HepG2 (cell line): Measurements from ENCODE around the gene MAP1LC3B. TPM values are rescaled to one million over a fixed set of nuclear protein-coding genes. Genes with fewer than 3 reads are reported as not detected.

Experiments used
- ATAC-seq: fragments of 200-7000 bp; cut with Tn5 transposase; 3 replicates; pipeline ENCODE4 v1.9.1; 2020; ENCODE audit warnings: mild to moderate bottlenecking, moderate library complexity
- BruUV-seq: library from RNA; stranded (reverse); fragments of 400-500 nt; replicated peaks from 2 replicates; lab custom pipeline; 2021; lab: Mats Ljungman, UMichigan
- CTCF ChIA-PET: fragments of 300-600 bp; formaldehyde crosslinking; extraction: SDS; loops from one replicate; lab custom pipeline; 2021; ENCODE audit warnings: low total read pairs, inconsistent platforms, low intra/inter-chr PET ratio; lab: Yijun Ruan, JAX
- POLR2A ChIA-PET: fragments of 350-600 bp; sonication (Branson Sonifier 250); formaldehyde crosslinking; loops from one replicate; lab custom pipeline; 2020; ENCODE audit warnings: antibody characterized with exemption, inconsistent platforms; lab: Yijun Ruan, JAX
- DNase-seq: peaks from one replicate; pipeline ENCODE4 v3.0.0-alpha.2; 2015; ENCODE audit warnings: low spot score
- FAIRE-seq: peaks from 3 replicates; lab custom pipeline; 2011; peaks lifted over from hg19 to GRCh38; lab: Jason Lieb, UNC
- H2AFZ ChIP-seq: one replicate; pipeline ENCODE4 v1.6.1; 2011; ENCODE audit warnings: low read length, inconsistent platforms
- H3K27ac ChIP-seq: fragments of 300-600 bp; 3 replicates; pipeline ENCODE4 v1.8.0; 2011; ENCODE audit warnings: mixed run types, mild to moderate bottlenecking, mixed read lengths, low read length, inconsistent platforms; ENCODE audit not compliant: insufficient read depth; ENCODE audit errors: extremely low read length
- H3K27me3 ChIP-seq, 2 experiments: fragments of 200-600 bp in 1 of 2; 2 replicates in 1 of 2; 3 replicates in 1 of 2; pipeline versions ENCODE4 v1.6.0 to v1.8.0; 2011; ENCODE audit warnings: low read length in 2 of 2, mild to moderate bottlenecking in 2 of 2, moderate library complexity in 2 of 2, inconsistent platforms in 1 of 2; ENCODE audit not compliant: insufficient read depth in 2 of 2, control insufficient read depth in 1 of 2
- H3K36me3 ChIP-seq, 2 experiments: fragments of 200-600 bp in 1 of 2; replicated peaks in 1 of 2; 2 replicates in 1 of 2; 3 replicates in 1 of 2; pipeline versions ENCODE4 v1.5.1 to v1.8.0; 2011; ENCODE audit warnings: low read length in 2 of 2, inconsistent platforms in 1 of 2; ENCODE audit not compliant: insufficient read depth in 2 of 2, control insufficient read depth in 1 of 2
- H3K4me1 ChIP-seq: 2 replicates; pipeline ENCODE4 v1.5.1; 2012; ENCODE audit warnings: low read length, inconsistent platforms; ENCODE audit not compliant: insufficient read depth
- H3K4me2 ChIP-seq: 2 replicates; pipeline ENCODE4 v1.6.0; 2011; ENCODE audit warnings: low read depth, low read length, inconsistent platforms
- H3K4me3 ChIP-seq, 3 experiments: fragments of 200-600 bp in 1 of 3; sonication (generic), shearing (Covaris generic) in 1 of 3; replicated peaks in 1 of 3; 2 replicates each; pipeline ENCODE4 v1.5.1; 2011 to 2016; ENCODE audit warnings: low read length in 3 of 3, inconsistent platforms in 2 of 3, low read depth in 2 of 3, mild to moderate bottlenecking in 2 of 3, control low read depth in 1 of 3, mixed read lengths in 1 of 3; ENCODE audit not compliant: insufficient read depth in 1 of 3
- H3K79me2 ChIP-seq: one replicate; pipeline ENCODE4 v1.6.1; 2011; ENCODE audit warnings: low read length, inconsistent platforms; ENCODE audit not compliant: insufficient read depth
- H3K9ac ChIP-seq: 2 replicates; pipeline ENCODE4 v1.6.0; 2011; ENCODE audit warnings: mild to moderate bottlenecking, low read depth, low read length, inconsistent platforms; ENCODE audit not compliant: insufficient read depth
- H3K9me3 ChIP-seq: 2 replicates; pipeline ENCODE4 v1.5.1; 2012; ENCODE audit warnings: mild to moderate bottlenecking, low read length
- H4K20me1 ChIP-seq: 2 replicates; pipeline ENCODE4 v1.6.0; 2011; ENCODE audit warnings: inconsistent platforms, mild to moderate bottlenecking, low read length, moderate library complexity; ENCODE audit not compliant: insufficient read depth
- ETV6 ChIP-seq: sonication (generic); formaldehyde crosslinking; conservative IDR thresholded peaks from 2 replicates; pipeline ENCODE4 v1.4.0; 2020; ENCODE audit warnings: missing genetic modification reagents
- NFKBIZ ChIP-seq: IDR thresholded peaks from 2 replicates; pipeline ENCODE4 v1.6.1; 2018; ENCODE audit warnings: missing genetic modification reagents, missing compliant biosample characterization
- POLR2AphosphoS2 ChIP-seq: IDR thresholded peaks from 2 replicates; pipeline ENCODE4 v1.6.1; 2011; ENCODE audit warnings: low read depth, low read length, improper control_type of control experiment
- RBM39 ChIP-seq: fragments of 200-400 bp; formaldehyde crosslinking; IDR thresholded peaks from one replicate; pipeline ENCODE4 v1.6.1; 2018; ENCODE audit warnings: antibody characterized with exemption, mild to moderate bottlenecking, low read depth, low read length; ENCODE audit not compliant: poor library complexity, severe bottlenecking
- TAF1 ChIP-seq: sonication (generic); formaldehyde crosslinking; IDR thresholded peaks from 2 replicates; pipeline ENCODE4 v1.4.0; 2020; ENCODE audit warnings: missing genetic modification reagents
- XRCC5 ChIP-seq: fragments of 200-400 bp; formaldehyde crosslinking; optimal IDR thresholded peaks from 2 replicates; pipeline ENCODE3; 2017; ENCODE audit warnings: mild to moderate bottlenecking, low read length
- WGBS: methylation state at CpG from one replicate; pipeline ENCODE4 v1.1.6; 2017; ENCODE audit warnings: low lambda C conversion rate; 5-methylcytosine and 5-hydroxymethylcytosine counted together
- in situ Hi-C: cut with HindIII; loops from 2 replicates; pipeline ENCODE4 v1.10.0; 2017; ENCODE audit warnings: low pct_unique_long_range_greater_than_20kb; ENCODE audit not compliant: extremely low pct_ligation_motif_present
- intact Hi-C: fragments of 100-400 bp; cut with micrococcal nuclease; formaldehyde crosslinking; loops from one replicate; pipeline ENCODE4 v1.10.0; 2022; ENCODE audit not compliant: unreplicated experiment
- polyA plus RNA-seq, 8 experiments: library from polyadenylated mRNA; depleted of rRNA in 3 of 8; stranded (reverse) in 7 of 8; unstranded in 1 of 8; fragments of >200 nt; fragmentation: Illumina TruSeq in 4 of 8; extraction: Trizol in 4 of 8; gene quantifications; 2 replicates each; pipeline versions ENCODE4 v1.2.1 to v1.2.3, GENCODE V29; 2011 to 2016; ENCODE audit warnings: low read depth in 4 of 8, missing spikeins in 1 of 8, mixed read lengths in 1 of 8; ENCODE audit not compliant: insufficient read depth in 1 of 8
- total RNA-seq, 5 experiments: library from RNA; depleted of rRNA; stranded (reverse); fragments of >200 nt; fragmentation: Illumina TruSeq; extraction: Trizol; gene quantifications; 2 replicates each; pipeline ENCODE4 v1.2.3, GENCODE V29; 2016; ENCODE audit warnings: low read depth in 1 of 5
- TF ChIP-seq, protein P1 (sequence below): sonication (generic); formaldehyde crosslinking; IDR thresholded peaks from 2 replicates; pipeline ENCODE4 v1.4.0; 2020; ENCODE audit warnings: missing genetic modification reagents
- TF ChIP-seq, protein P2 (sequence below): sonication (generic); formaldehyde crosslinking; IDR thresholded peaks from 2 replicates; pipeline ENCODE4 v1.4.0; 2020; ENCODE audit warnings: missing genetic modification reagents
- TF ChIP-seq, protein P3 (sequence below): sonication (generic); formaldehyde crosslinking; IDR thresholded peaks from 2 replicates; pipeline ENCODE4 v1.5.0; 2020; ENCODE audit warnings: mild to moderate bottlenecking, missing genetic modification reagents, borderline replicate concordance

The MAP1LC3B gene
- total and polyA plus RNA-seq, 2 of the 13 experiments (the other 11 are each of a cell fraction or from before 2014, with no cell fraction given): 15.7 to 37.4 TPM

DNA sequence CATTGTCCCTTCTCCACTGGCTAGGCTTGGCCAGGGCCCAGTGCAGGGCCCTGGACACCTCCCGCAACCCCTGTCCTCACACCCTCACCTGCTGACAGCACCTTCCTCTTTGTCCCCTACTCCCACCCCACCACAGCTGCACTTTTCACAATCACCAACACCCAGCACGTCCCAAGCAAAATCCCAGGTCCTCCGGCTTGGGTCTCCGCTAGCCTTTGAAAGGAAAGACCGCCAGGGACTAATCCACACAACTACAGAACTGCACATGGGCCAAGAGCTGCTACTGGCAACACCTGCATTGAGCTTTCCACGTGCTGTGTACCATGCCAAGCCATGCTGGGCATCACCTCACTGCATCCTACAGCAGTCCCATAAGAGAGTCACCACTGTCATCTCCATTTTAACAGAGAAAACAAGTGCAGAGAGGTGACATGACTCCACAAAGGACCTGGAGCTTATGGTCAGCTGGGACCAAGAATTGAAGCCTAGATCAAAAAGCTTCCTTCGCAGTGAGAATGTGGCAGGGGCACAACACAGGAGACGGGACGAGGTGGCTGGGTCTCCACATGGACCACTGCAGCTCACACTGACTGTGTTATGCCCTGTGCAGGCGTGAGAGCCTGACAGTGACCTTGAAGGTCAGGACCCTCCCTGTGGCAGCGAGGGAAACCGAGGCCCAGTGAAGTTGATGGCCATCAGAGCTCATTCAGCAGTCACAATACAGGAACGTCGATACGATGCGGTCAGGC lies 31.1 kb upstream of the MAP1LC3B start (continued):
- TF ChIP-seq TAF1 (CRISPR knock-in tag) (no peak), RBM39 (peak; percentile 21)

DNA sequence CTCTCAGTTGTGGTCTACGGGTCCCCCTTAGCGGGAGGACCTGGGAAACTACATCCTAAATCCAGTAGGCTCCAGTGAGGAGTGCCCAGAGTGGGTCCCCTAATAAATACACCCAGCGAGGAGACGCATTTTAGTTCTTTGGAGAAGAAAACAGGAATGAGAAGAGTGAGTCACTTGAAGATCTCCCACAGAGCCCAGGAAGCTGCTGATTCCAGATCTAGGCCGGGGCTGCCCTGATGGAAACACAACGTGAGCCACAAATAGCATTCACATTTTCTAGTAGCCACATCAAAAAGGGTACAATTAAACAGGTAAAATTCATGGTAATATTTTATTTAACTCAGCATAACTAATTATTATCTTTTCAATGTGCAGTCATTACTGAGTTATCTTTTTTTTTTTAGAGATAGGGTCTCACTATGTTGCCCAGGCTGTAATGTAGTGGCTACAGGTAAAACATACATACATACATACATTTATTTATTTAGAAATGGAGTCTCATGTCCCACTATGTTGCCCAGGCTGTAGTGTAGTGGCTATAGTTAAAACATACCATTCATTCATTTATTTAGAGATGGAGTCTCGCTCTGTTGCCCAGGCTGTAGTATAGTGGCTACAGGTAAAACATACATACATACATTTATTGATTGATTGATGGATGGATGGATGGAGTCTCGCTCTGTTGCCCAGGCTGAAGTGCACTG lies 30.1 kb upstream of the MAP1LC3B start:
- H3K79me2 ChIP-seq: peaks cover 96% of the 10 kb centered on the region
- no peak for FAIRE-seq
- no peak overlapping the region for H3K27ac ChIP-seq
- no peak overlapping the region for H3K9ac ChIP-seq
- H3K4me2 ChIP-seq: no peak overlapping the region
- peaks cover 59 to 91% of the 10 kb centered on the region in 2 experiments for H3K36me3 ChIP-seq
- peaks cover 94% of the 10 kb centered on the region for H4K20me1 ChIP-seq
- 96% methylated on average over 8 of the region's 8 CpGs for WGBS
- intact Hi-C loops (no loop called here), in situ Hi-C loops (no loop called here)
- no peak overlapping the region for H3K4me3 ChIP-seq
- peaks cover 61% of the 10 kb centered on the region for H3K4me1 ChIP-seq
- no peak overlapping the region for H2AFZ ChIP-seq
- no peak for ATAC-seq
- POLR2A ChIA-PET: interaction anchor here (18.0 kb wide), 1 partner anchor 16 kb away, joined by 265 read pairs; the partner anchor contains the start of gene FBXO31
- no peak for DNase-seq
- H3K9me3 ChIP-seq: no peaks in the 10 kb centered on the region
- BruUV-seq: TSS peak; percentile 24
- CTCF ChIA-PET: no interaction called here
- no peaks in the 10 kb centered on the region for H3K27me3 ChIP-seq
- TF ChIP-seq, protein P1, sequence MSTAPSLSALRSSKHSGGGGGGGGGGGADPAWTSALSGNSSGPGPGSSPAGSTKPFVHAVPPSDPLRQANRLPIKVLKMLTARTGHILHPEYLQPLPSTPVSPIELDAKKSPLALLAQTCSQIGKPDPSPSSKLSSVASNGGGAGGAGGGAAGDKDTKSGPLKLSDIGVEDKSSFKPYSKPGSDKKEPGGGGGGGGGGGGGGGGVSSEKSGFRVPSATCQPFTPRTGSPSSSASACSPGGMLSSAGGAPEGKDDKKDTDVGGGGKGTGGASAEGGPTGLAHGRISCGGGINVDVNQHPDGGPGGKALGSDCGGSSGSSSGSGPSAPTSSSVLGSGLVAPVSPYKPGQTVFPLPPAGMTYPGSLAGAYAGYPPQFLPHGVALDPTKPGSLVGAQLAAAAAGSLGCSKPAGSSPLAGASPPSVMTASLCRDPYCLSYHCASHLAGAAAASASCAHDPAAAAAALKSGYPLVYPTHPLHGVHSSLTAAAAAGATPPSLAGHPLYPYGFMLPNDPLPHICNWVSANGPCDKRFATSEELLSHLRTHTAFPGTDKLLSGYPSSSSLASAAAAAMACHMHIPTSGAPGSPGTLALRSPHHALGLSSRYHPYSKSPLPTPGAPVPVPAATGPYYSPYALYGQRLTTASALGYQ (CRISPR knock-in tag): no peak
- no peak; the same call in 1 of the 2 replicates for TF ChIP-seq POLR2AphosphoS2
- TF ChIP-seq, protein P2, sequence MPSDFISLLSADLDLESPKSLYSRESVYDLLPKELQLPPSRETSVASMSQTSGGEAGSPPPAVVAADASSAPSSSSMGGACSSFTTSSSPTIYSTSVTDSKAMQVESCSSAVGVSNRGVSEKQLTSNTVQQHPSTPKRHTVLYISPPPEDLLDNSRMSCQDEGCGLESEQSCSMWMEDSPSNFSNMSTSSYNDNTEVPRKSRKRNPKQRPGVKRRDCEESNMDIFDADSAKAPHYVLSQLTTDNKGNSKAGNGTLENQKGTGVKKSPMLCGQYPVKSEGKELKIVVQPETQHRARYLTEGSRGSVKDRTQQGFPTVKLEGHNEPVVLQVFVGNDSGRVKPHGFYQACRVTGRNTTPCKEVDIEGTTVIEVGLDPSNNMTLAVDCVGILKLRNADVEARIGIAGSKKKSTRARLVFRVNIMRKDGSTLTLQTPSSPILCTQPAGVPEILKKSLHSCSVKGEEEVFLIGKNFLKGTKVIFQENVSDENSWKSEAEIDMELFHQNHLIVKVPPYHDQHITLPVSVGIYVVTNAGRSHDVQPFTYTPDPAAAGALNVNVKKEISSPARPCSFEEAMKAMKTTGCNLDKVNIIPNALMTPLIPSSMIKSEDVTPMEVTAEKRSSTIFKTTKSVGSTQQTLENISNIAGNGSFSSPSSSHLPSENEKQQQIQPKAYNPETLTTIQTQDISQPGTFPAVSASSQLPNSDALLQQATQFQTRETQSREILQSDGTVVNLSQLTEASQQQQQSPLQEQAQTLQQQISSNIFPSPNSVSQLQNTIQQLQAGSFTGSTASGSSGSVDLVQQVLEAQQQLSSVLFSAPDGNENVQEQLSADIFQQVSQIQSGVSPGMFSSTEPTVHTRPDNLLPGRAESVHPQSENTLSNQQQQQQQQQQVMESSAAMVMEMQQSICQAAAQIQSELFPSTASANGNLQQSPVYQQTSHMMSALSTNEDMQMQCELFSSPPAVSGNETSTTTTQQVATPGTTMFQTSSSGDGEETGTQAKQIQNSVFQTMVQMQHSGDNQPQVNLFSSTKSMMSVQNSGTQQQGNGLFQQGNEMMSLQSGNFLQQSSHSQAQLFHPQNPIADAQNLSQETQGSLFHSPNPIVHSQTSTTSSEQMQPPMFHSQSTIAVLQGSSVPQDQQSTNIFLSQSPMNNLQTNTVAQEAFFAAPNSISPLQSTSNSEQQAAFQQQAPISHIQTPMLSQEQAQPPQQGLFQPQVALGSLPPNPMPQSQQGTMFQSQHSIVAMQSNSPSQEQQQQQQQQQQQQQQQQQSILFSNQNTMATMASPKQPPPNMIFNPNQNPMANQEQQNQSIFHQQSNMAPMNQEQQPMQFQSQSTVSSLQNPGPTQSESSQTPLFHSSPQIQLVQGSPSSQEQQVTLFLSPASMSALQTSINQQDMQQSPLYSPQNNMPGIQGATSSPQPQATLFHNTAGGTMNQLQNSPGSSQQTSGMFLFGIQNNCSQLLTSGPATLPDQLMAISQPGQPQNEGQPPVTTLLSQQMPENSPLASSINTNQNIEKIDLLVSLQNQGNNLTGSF (CRISPR knock-in tag): no peak
- TF ChIP-seq XRCC5: no peak
- TF ChIP-seq, protein P3, sequence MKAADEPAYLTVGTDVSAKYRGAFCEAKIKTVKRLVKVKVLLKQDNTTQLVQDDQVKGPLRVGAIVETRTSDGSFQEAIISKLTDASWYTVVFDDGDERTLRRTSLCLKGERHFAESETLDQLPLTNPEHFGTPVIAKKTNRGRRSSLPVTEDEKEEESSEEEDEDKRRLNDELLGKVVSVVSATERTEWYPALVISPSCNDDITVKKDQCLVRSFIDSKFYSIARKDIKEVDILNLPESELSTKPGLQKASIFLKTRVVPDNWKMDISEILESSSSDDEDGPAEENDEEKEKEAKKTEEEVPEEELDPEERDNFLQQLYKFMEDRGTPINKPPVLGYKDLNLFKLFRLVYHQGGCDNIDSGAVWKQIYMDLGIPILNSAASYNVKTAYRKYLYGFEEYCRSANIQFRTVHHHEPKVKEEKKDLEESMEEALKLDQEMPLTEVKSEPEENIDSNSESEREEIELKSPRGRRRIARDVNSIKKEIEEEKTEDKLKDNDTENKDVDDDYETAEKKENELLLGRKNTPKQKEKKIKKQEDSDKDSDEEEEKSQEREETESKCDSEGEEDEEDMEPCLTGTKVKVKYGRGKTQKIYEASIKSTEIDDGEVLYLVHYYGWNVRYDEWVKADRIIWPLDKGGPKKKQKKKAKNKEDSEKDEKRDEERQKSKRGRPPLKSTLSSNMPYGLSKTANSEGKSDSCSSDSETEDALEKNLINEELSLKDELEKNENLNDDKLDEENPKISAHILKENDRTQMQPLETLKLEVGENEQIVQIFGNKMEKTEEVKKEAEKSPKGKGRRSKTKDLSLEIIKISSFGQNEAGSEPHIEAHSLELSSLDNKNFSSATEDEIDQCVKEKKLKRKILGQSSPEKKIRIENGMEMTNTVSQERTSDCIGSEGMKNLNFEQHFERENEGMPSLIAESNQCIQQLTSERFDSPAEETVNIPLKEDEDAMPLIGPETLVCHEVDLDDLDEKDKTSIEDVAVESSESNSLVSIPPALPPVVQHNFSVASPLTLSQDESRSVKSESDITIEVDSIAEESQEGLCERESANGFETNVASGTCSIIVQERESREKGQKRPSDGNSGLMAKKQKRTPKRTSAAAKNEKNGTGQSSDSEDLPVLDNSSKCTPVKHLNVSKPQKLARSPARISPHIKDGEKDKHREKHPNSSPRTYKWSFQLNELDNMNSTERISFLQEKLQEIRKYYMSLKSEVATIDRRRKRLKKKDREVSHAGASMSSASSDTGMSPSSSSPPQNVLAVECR: no peak
- no peak for TF ChIP-seq NFKBIZ (CRISPR knock-in tag)
- no peak for TF ChIP-seq ETV6 (CRISPR knock-in tag)
